ELR (cell line): ENCODE data around the gene HOXA5.
A peak's percentile ranks its signal among the peaks of the same experiment; 100 is the strongest.

ENCODE experiments used
- DNase-seq: peaks from one replicate; pipeline ENCODE4 v3.0.0-alpha.2; 2015; ENCODE audit warnings: low read depth

The HOXA5 gene

GRCh38 chr7:27182861-27183681 is 39.6 kb upstream of the HOXA5 start:
- peak; percentile 66 for DNase-seq

- DNase-seq = peak; percentile 52
These were observed 38.9 kb upstream of the HOXA5 start for GRCh38 chr7:27182285-27182841.

- DNase-seq = peak; percentile 53
These were observed 38.4 kb upstream of the HOXA5 start for GRCh38 chr7:27181795-27182275.

- peak; percentile 56 for DNase-seq
These were observed 37.2 kb upstream of the HOXA5 start for GRCh38 chr7:27180431-27181420.

GRCh38 chr7:27179503-27180430 is 36.3 kb upstream of the HOXA5 start:
- peak; percentile 94 for DNase-seq

GRCh38 chr7:27179030-27179429 is 35.5 kb upstream of the HOXA5 start:
- peak; percentile 58 for DNase-seq

- peak; percentile 90 for DNase-seq
These were observed 34.9 kb upstream of the HOXA5 start for GRCh38 chr7:27178366-27178765.

GRCh38 chr7:27177795-27178320 is 34.4 kb upstream of the HOXA5 start:
- peak; percentile 58 for DNase-seq

- peak; percentile 71 for DNase-seq
These were observed 33.7 kb upstream of the HOXA5 start for GRCh38 chr7:27176962-27177794.

- no peak for DNase-seq
These were observed 33.0 kb upstream of the HOXA5 start for GRCh38 chr7:27176524-27176845.

- peak; percentile 85 for DNase-seq
These were observed 32.4 kb upstream of the HOXA5 start for GRCh38 chr7:27175626-27176523.

GRCh38 chr7:27174874-27175625 is 31.6 kb upstream of the HOXA5 start:
- DNase-seq = peak; percentile 68

GRCh38 chr7:27173956-27174873 is 30.7 kb upstream of the HOXA5 start, which contains the start of gene HOXA10:
TSS of gene HOXA10 (minus strand) at chr7:27174320. CDS start at chr7:27174306, 14 bp downstream.
- peak; percentile 82 for DNase-seq

GRCh38 chr7:27173511-27173955 is 30.1 kb upstream of the HOXA5 start:
- DNase-seq = peak; percentile 61

GRCh38 chr7:27172823-27173510 is 29.5 kb upstream of the HOXA5 start:
- DNase-seq = peak; percentile 75

GRCh38 chr7:27172315-27172774 is 28.9 kb upstream of the HOXA5 start:
- peak; percentile 92 for DNase-seq
